ENCODE results near the gene ISLR. TPM values are rescaled to one million over a fixed set of nuclear protein-coding genes. Genes with fewer than 3 reads are reported as not detected.

ISLR gene
- polyA plus RNA-seq, 1 donor from 2014 or later: not detected

- Histone ChIP-seq H3F3A (ENCODE audit: insufficient read depth, low read length, poor library complexity, severe bottlenecking) (peaks cover 25% of the 10 kb centered on the region), H3K4me2 (ENCODE audit: low read length) (no peak overlapping the region), H3K27ac (ENCODE audit: low read length) (peak overlapping the region; percentile 100), H4K20me1 (ENCODE audit: insufficient read depth) (no peaks in the 10 kb centered on the region), H3K36me3 (ENCODE audit: insufficient read depth, low read length) (no peaks in the 10 kb centered on the region), H3K27me3 (ENCODE audit: insufficient read depth, low read depth, low read length) (no peaks in the 10 kb centered on the region), H3K9me2 (ENCODE audit: insufficient read depth, low read length) (no peaks in the 10 kb centered on the region), H3K9me3 (ENCODE audit: low read length) (no peaks in the 10 kb centered on the region), H3K9ac (ENCODE audit: low read length) (peak overlapping the region; percentile 94), H2AFZ (ENCODE audit: low read depth, low read length) (no peak overlapping the region), H3K79me2 (replicated peaks; ENCODE audit: insufficient read depth, low read length) (no peaks in the 10 kb centered on the region), H3K4me3 (ENCODE audit: low read length) (no peak overlapping the region)
- no peak for TF ChIP-seq EZH2 (IDR thresholded peaks at IDR 0.05; ENCODE audit: borderline replicate concordance, insufficient read depth, low read length, poor library complexity, severe bottlenecking)
- no peak for TF ChIP-seq REST (IDR thresholded peaks at IDR 0.05; ENCODE audit: borderline replicate concordance)
- no peak for TF ChIP-seq SMC3 (conservative IDR thresholded peaks at IDR 0.05; ENCODE audit: poor library complexity)
- TF ChIP-seq EP300 (conservative IDR thresholded peaks at IDR 0.05; ENCODE audit: poor library complexity, severe bottlenecking): no peak
- TF ChIP-seq MXI1 (conservative IDR thresholded peaks at IDR 0.05; ENCODE audit: poor library complexity, severe bottlenecking): no peak
- no peak for TF ChIP-seq RAD21 (conservative IDR thresholded peaks at IDR 0.05)
- TF ChIP-seq TAF1 (IDR thresholded peaks at IDR 0.05; ENCODE audit: low read depth): no peak
- TF ChIP-seq CTCF (IDR thresholded peaks at IDR 0.05; ENCODE audit: poor library complexity, severe bottlenecking): no peak
- no peak for TF ChIP-seq POLR2AphosphoS5 (IDR thresholded peaks at IDR 0.05)
These were observed 44.7 kb downstream of the ISLR start for GRCh38 chr15:74217907-74218885.

- Histone ChIP-seq H3K4me3 (ENCODE audit: low read length) (peak overlapping the region; percentile 46), H3F3A (ENCODE audit: insufficient read depth, low read length, poor library complexity, severe bottlenecking) (peaks cover 31% of the 10 kb centered on the region), H3K79me2 (replicated peaks; ENCODE audit: insufficient read depth, low read length) (no peaks in the 10 kb centered on the region), H3K9ac (ENCODE audit: low read length) (peak overlapping the region; percentile 94), H3K36me3 (ENCODE audit: insufficient read depth, low read length) (no peaks in the 10 kb centered on the region), H3K27ac (ENCODE audit: low read length) (peak overlapping the region; percentile 100), H3K4me2 (ENCODE audit: low read length) (peak overlapping the region; percentile 47), H4K20me1 (ENCODE audit: insufficient read depth) (no peaks in the 10 kb centered on the region), H3K9me3 (ENCODE audit: low read length) (no peaks in the 10 kb centered on the region), H3K9me2 (ENCODE audit: insufficient read depth, low read length) (no peaks in the 10 kb centered on the region), H2AFZ (ENCODE audit: low read depth, low read length) (no peak overlapping the region), H3K27me3 (ENCODE audit: insufficient read depth, low read depth, low read length) (no peaks in the 10 kb centered on the region)
- TF ChIP-seq SMC3 (conservative IDR thresholded peaks at IDR 0.05; ENCODE audit: poor library complexity) (peak; percentile 73), RAD21 (conservative IDR thresholded peaks at IDR 0.05) (peak; percentile 72), POLR2AphosphoS5 (IDR thresholded peaks at IDR 0.05) (peak; percentile 99), EZH2 (IDR thresholded peaks at IDR 0.05; ENCODE audit: borderline replicate concordance, insufficient read depth, low read length, poor library complexity, severe bottlenecking) (no peak), MXI1 (conservative IDR thresholded peaks at IDR 0.05; ENCODE audit: poor library complexity, severe bottlenecking) (peak; percentile 79), TAF1 (IDR thresholded peaks at IDR 0.05; ENCODE audit: low read depth) (peak; percentile 76), CTCF (IDR thresholded peaks at IDR 0.05; ENCODE audit: poor library complexity, severe bottlenecking) (no peak), REST (IDR thresholded peaks at IDR 0.05; ENCODE audit: borderline replicate concordance) (peak; percentile 98), EP300 (conservative IDR thresholded peaks at IDR 0.05; ENCODE audit: poor library complexity, severe bottlenecking) (peak; percentile 100)
These were observed 47.2 kb downstream of the ISLR start for GRCh38 chr15:74220475-74221248.

Measured in neural cell (in vitro differentiated cells).